Left lung (tissue), 10 donors: ENCODE results near the gene ALOX5. TPM values are rescaled to one million over a fixed set of nuclear protein-coding genes. Genes with fewer than 3 reads are reported as not detected.

Experiments used
- ATAC-seq: fragments of 200-7000 bp; cut with Tn5 transposase; one replicate; pipeline ENCODE4 v1.9.1; 2020; ENCODE audit warnings: moderate library complexity
- DNase-seq, 4 donors: peaks; one replicate each; pipeline ENCODE4 v3.0.0-alpha.2; 2013 to 2020
- H3K27ac ChIP-seq, 2 donors: fragments of 200-600 bp; sonication (generic) in 1 of 2; one replicate each; pipeline versions ENCODE4 v1.5.0 to v1.8.0; 2020 to 2021
- H3K27me3 ChIP-seq, 2 donors: fragments of 200-600 bp; sonication (generic) in 1 of 2; one replicate each; pipeline versions ENCODE4 v1.5.0 to v1.8.0; 2020 to 2021
- H3K36me3 ChIP-seq, 2 donors: fragments of 200-600 bp; sonication (generic) in 1 of 2; one replicate each; pipeline versions ENCODE4 v1.5.0 to v1.8.0; 2020 to 2021
- H3K4me1 ChIP-seq, 2 donors: fragments of 200-600 bp; one replicate each; pipeline ENCODE4 v1.8.0; 2021
- H3K4me3 ChIP-seq, 2 donors: fragments of 200-600 bp; sonication (generic) in 1 of 2; one replicate each; pipeline versions ENCODE4 v1.5.0 to v1.8.0; 2020 to 2021; ENCODE audit warnings: mild to moderate bottlenecking in 1 of 2
- H3K9me3 ChIP-seq, 2 donors: fragments of 200-600 bp; sonication (generic) in 1 of 2; one replicate each; pipeline versions ENCODE4 v1.5.0 to v1.8.0; 2020 to 2021
- CTCF ChIP-seq, 2 donors: fragments of 200-600 bp; sonication (generic) in 1 of 2; IDR thresholded peaks; one replicate each; pipeline versions ENCODE4 v1.5.0 to v1.8.0; 2021; ENCODE audit warnings: antibody characterized with exemption in 2 of 2
- intact Hi-C, 2 donors: fragments of 100-400 bp; cut with DNase I; formaldehyde crosslinking; loops; one replicate each; pipeline versions ENCODE4 v1.11.2 to v1.14.2; 2022
- polyA plus RNA-seq, 6 donors: library from polyadenylated mRNA; unstranded; fragments of 120-200 nt; gene quantifications; one replicate each; pipeline ENCODE4 v1.2.1, GENCODE V29; 2013; ENCODE audit not compliant: insufficient read length in 6 of 6
- total RNA-seq, 2 donors: library from RNA; stranded (reverse); fragmentation: NEBNext Ultra II Directional; extraction: Animal tissue kit (Norgen Biotek cat#: 25700); gene quantifications; one replicate each; pipeline ENCODE4 v1.2.1, GENCODE V29; 2021
- donor health status: DM: no; HTN: yes; CAD: no.
- donor health status: DM: no; HTN: no; CAD: no.

The ALOX5 gene
- total and polyA plus RNA-seq, 8 donors: 1.1 to 145 (median 1.7) TPM

GRCh38 chr10:45395554-45395953 is 21.5 kb downstream of the ALOX5 start:
- DNase-seq: no peak
- intact Hi-C loops: no loop called here

GRCh38 chr10:45398595-45398994 is 24.6 kb downstream of the ALOX5 start:
- peaks cover 0 to 10% of the 10 kb centered on the region in 2 donors for H3K9me3 ChIP-seq
- intact Hi-C loops: no loop called here
- TF ChIP-seq CTCF (IDR thresholded peaks at IDR 0.05): no peak
- no peaks in the 10 kb centered on the region for H3K27me3 ChIP-seq
- peaks cover 0 to 34% of the 10 kb centered on the region in 2 donors for H3K36me3 ChIP-seq
- DNase-seq (no peak), ATAC-seq (no peak)
- peaks cover 0 to 48% of the 10 kb centered on the region in 2 donors for H3K4me1 ChIP-seq
- no peak overlapping the region for H3K4me3 ChIP-seq
- peak overlapping the region in 1 of 2 donors; percentile 53 for H3K27ac ChIP-seq

More at GRCh38 chr10:45395554-45395953, 21.5 kb downstream of the ALOX5 start:
- Histone ChIP-seq H3K27ac (peak overlapping the region in 1 of 2 donors; percentile 28), H3K4me1 (peaks cover 0 to 28% of the 10 kb centered on the region in 2 donors), H3K36me3 (peaks cover 0 to 27% of the 10 kb centered on the region in 2 donors), H3K4me3 (no peak overlapping the region), H3K27me3 (no peaks in the 10 kb centered on the region), H3K9me3 (peaks cover 0 to 10% of the 10 kb centered on the region in 2 donors)
- no peak for TF ChIP-seq CTCF (IDR thresholded peaks at IDR 0.05)
- ATAC-seq: peak; percentile 56

- peaks cover 0 to 34% of the 10 kb centered on the region in 2 donors for H3K36me3 ChIP-seq
- H3K4me3 ChIP-seq: no peak overlapping the region
- peaks cover 0 to 53% of the 10 kb centered on the region in 2 donors for H3K4me1 ChIP-seq
- TF ChIP-seq CTCF (IDR thresholded peaks at IDR 0.05): no peak
- peaks cover 0 to 7% of the 10 kb centered on the region in 2 donors for H3K9me3 ChIP-seq
- intact Hi-C loops: no loop called here
- no peak for ATAC-seq
- no peak for DNase-seq
- H3K27me3 ChIP-seq: no peaks in the 10 kb centered on the region
- peak overlapping the region in 1 of 2 donors; percentile 53 for H3K27ac ChIP-seq
Observed at GRCh38 chr10:45399113-45399512, 25.1 kb downstream of the ALOX5 start.

- intact Hi-C loops: no loop called here
- peaks cover 0 to 8% of the 10 kb centered on the region in 2 donors for H3K36me3 ChIP-seq
- no peak overlapping the region for H3K4me3 ChIP-seq
- DNase-seq (no peak), ATAC-seq (no peak)
- H3K9me3 ChIP-seq: no peaks in the 10 kb centered on the region
- peaks cover 0 to 74% of the 10 kb centered on the region in 2 donors for H3K4me1 ChIP-seq
- no peaks in the 10 kb centered on the region for H3K27me3 ChIP-seq
- no peak for TF ChIP-seq CTCF (IDR thresholded peaks at IDR 0.05)
- peak overlapping the region in 1 of 2 donors; percentile 79 for H3K27ac ChIP-seq
Observed at GRCh38 chr10:45403151-45403550, 29.1 kb downstream of the ALOX5 start.

GRCh38 chr10:45404087-45404769 is 30.2 kb downstream of the ALOX5 start:
- TF ChIP-seq CTCF (IDR thresholded peaks at IDR 0.05): no peak
- DNase-seq: peak in 1 of 4 donors; percentile 71
- Histone ChIP-seq H3K36me3 (peaks cover 0 to 7% of the 10 kb centered on the region in 2 donors), H3K9me3 (no peaks in the 10 kb centered on the region), H3K4me3 (no peak overlapping the region), H3K27me3 (no peaks in the 10 kb centered on the region), H3K4me1 (peaks cover 0 to 74% of the 10 kb centered on the region in 2 donors), H3K27ac (peak overlapping the region; percentile 26 to 79)
- ATAC-seq: peak; percentile 92
- intact Hi-C loops: no loop called here
